A673 (cell line): ENCODE measurements around the gene OR4D9.

Experiments used
- CTCF ChIP-seq: fragments of 300-800, 200-600 bp; sonication (generic); conservative IDR thresholded peaks from 2 replicates; pipeline ENCODE4 v1.5.1; 2017; ENCODE audit warnings: low read depth, mild to moderate bottlenecking, antibody characterized with exemption, low read length, moderate library complexity, mixed read lengths
- EZH2 ChIP-seq: fragments of 200-600 bp; sonication (generic); IDR thresholded peaks from 2 replicates; pipeline ENCODE4 v1.6.1; 2017; ENCODE audit warnings: borderline replicate concordance, low read depth, mild to moderate bottlenecking, mixed read lengths, antibody characterized with exemption, low read length; ENCODE audit not compliant: poor library complexity, severe bottlenecking

- no peak for TF ChIP-seq CTCF
- no peak for TF ChIP-seq EZH2
Measured at GRCh38 chr11:59503276-59503675, 8.1 kb upstream of the OR4D9 start, which contains the start of gene OR4D11.
